ENCODE data around the gene RTN4RL2.

Gene RTN4RL2

GRCh38 chr11:57500515-57500914, 40.2 kb downstream of the RTN4RL2 start:
- DNase-seq (ENCODE audit: low read depth): no peak

- no peak for DNase-seq (ENCODE audit: low read depth)
These were observed 40.6 kb downstream of the RTN4RL2 start for GRCh38 chr11:57500926-57501325.

GRCh38 chr11:57501953-57502352, 41.6 kb downstream of the RTN4RL2 start:
- no peak for DNase-seq (ENCODE audit: low read depth)

GRCh38 chr11:57502376-57502775, 42.0 kb downstream of the RTN4RL2 start:
- no peak for DNase-seq (ENCODE audit: low read depth)

GRCh38 chr11:57502870-57503269, 42.5 kb downstream of the RTN4RL2 start:
- DNase-seq (ENCODE audit: low read depth): no peak

- DNase-seq (ENCODE audit: low read depth): no peak
These were observed 44.2 kb downstream of the RTN4RL2 start for GRCh38 chr11:57504511-57504910.

- no peak for DNase-seq (ENCODE audit: low read depth)
These were observed 46.2 kb downstream of the RTN4RL2 start for GRCh38 chr11:57506522-57506921.

GRCh38 chr11:57508341-57509170, 48.2 kb downstream of the RTN4RL2 start:
- no peak for DNase-seq (ENCODE audit: low read depth)

- DNase-seq (ENCODE audit: low read depth): no peak
These were observed 51.6 kb downstream of the RTN4RL2 start for GRCh38 chr11:57511741-57512430.

GRCh38 chr11:57512646-57513451, 52.5 kb downstream of the RTN4RL2 start:
- DNase-seq (ENCODE audit: low read depth): no peak

GRCh38 chr11:57513452-57513795, 53.1 kb downstream of the RTN4RL2 start:
- DNase-seq (ENCODE audit: low read depth): no peak

GRCh38 chr11:57513911-57514537, 53.7 kb downstream of the RTN4RL2 start:
- peak; percentile 54 for DNase-seq (ENCODE audit: low read depth)

GRCh38 chr11:57514538-57515331, 54.4 kb downstream of the RTN4RL2 start:
- peak; percentile 57 for DNase-seq (ENCODE audit: low read depth)

- peak; percentile 70 for DNase-seq (ENCODE audit: low read depth)
These were observed 55.2 kb downstream of the RTN4RL2 start, which contains the start of gene SLC43A1 for GRCh38 chr11:57515332-57516060. TSS of gene SLC43A1 (minus strand) at chr11:57515702. CDS start at chr11:57514111, 1,591 bp downstream.

- no peak for DNase-seq (ENCODE audit: low read depth)
These were observed 55.7 kb downstream of the RTN4RL2 start for GRCh38 chr11:57516061-57516443.

- DNase-seq (ENCODE audit: low read depth): no peak
These were observed 60.8 kb downstream of the RTN4RL2 start for GRCh38 chr11:57521116-57521515.

GRCh38 chr11:57523419-57523818, 63.1 kb downstream of the RTN4RL2 start:
- DNase-seq (ENCODE audit: low read depth): no peak

Measured in EH (cell line).